DMS114 treated with DMSO at 0.1 percent for 48 hours (cell line): ENCODE measurements around the gene KCNH1.

Experiments used
- DNase-seq: peaks from one replicate; lab custom pipeline; 2025; ENCODE audit not compliant: unreplicated experiment; lab: John Stamatoyannopoulos, UW

The KCNH1 gene

DNA sequence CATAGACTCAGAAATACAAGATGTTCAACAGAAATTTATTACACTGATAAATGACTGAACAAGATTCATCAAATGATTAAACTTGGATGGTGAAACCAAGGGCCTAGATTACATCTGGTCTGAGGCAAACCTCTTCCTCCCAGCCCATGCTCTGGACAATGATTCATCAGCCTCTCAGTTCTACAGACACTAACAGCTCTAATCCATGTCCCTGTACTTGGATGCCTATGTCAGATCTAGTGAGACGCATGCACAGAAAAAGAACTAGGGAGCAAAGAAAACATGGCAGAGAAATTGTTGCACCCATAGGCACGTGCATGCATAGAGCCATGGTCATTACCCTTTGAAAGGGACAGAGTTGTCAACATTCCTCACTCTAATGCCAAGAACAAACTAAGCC is 250.1 kb downstream of the KCNH1 start:
- no peak for DNase-seq

GRCh38 chr1:210882414-210883221 is 251.3 kb downstream of the KCNH1 start:
- no peak for DNase-seq

GRCh38 chr1:210878564-210878963 is 255.4 kb downstream of the KCNH1 start:
- no peak for DNase-seq

GRCh38 chr1:210876275-210876674 is 257.7 kb downstream of the KCNH1 start:
- no peak for DNase-seq

GRCh38 chr1:210866532-210866931 is 267.4 kb downstream of the KCNH1 start:
- DNase-seq: no peak

GRCh38 chr1:210857705-210858104 is 276.2 kb downstream of the KCNH1 start:
- no peak for DNase-seq

DNA sequence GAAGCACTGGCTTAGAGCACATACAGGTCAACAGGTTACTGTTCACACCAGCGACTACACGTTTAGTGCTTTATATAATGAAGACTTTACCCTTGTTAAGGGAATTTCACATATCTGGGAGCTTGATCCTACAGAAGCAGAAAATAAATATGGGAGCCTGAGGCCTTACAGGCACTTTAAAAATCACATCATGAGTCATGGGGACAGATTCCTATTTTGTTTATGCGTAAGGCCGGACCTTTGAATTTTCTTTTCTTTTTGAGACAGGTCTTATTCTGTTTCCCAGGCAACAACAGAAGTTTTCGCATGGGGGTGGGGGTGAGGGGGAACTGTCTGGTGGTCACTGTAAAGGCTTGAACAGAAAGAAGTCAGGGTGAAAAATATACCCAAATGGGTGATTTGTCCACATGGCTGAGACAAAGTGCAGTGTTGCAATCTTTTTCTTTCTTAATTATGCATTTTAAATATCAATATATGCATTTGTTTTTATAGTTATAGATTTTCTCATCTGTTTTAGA is 276.7 kb downstream of the KCNH1 start:
- no peak for DNase-seq

GRCh38 chr1:210855440-210855839 is 278.5 kb downstream of the KCNH1 start:
- DNase-seq: no peak

- DNase-seq: no peak
Observed at GRCh38 chr1:210853276-210853675, 280.7 kb downstream of the KCNH1 start.

- DNase-seq: no peak
Observed at GRCh38 chr1:210850556-210850955, 283.4 kb downstream of the KCNH1 start.

GRCh38 chr1:210848474-210848873 is 285.5 kb downstream of the KCNH1 start:
- DNase-seq: no peak

- DNase-seq: no peak
Observed at GRCh38 chr1:210841926-210842625, 291.9 kb downstream of the KCNH1 start.

DNA sequence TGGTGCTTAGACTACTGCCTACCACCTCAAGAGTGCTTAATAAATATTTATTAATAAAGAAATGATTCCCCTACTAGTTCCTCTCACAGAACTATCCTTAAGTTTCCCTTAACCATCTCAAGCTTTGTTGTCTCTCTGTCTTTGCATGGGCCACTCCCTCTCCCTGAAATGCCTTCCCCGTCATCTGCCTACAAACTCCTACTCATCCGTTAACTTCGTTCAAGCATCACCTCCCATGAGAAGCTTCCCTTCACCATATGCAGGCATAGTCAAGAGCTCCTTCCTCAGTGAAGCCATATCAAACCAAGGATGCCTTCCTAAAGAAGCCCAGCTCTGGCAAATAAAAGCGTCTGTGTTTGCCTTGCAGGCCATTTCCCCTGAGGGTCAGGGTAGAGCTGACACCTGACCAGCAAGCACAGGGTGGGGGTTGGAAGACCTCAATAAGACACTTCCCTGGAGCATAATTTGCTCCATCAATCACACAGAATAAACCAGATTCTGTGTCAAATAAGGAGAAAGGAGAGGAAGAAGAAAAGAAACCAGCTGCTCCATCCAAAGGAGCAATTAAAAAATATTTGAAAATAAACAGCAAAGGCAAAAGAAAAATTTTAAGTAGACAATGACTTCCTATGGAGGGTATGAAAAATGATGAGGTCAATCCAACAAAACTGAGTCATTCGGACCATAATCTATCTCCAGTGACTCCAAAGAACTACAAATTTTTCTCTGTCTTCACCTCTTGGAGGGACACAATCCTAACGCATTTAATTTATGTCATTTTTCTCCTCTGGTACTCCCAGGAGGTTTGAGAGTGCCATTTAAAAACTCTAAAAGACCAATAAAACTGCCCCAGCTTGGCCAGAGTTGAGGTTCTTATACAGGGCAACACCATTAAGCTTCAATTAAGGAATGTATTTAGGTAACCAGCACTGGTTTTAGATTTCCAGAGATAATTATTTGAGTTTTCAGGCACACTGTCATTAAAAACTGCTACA is 303.6 kb downstream of the KCNH1 start:
- no peak for DNase-seq

- no peak for DNase-seq
Observed at GRCh38 chr1:210828996-210829596, 304.9 kb downstream of the KCNH1 start.

- no peak for DNase-seq
Observed at GRCh38 chr1:210827481-210827880, 306.5 kb downstream of the KCNH1 start.

DNA sequence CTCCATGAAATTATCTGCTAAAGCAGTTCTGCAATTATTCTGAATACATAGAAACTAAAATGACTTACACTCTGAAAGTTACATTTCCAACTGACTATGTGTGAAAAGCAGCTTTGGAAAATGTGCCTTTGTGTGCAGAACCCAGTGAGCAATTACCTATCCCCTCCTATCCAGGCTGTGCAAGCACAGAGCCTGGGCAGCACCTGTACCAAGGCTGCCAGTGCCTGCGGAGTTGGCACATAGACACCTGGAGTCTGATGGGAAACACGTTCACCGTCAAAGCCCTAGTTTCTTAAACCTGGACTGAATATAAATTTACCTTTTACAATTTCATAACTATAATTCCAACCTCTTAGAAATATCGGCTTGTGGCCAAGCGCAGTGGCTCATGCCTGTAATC is 307.3 kb downstream of the KCNH1 start:
- no peak for DNase-seq

DNA sequence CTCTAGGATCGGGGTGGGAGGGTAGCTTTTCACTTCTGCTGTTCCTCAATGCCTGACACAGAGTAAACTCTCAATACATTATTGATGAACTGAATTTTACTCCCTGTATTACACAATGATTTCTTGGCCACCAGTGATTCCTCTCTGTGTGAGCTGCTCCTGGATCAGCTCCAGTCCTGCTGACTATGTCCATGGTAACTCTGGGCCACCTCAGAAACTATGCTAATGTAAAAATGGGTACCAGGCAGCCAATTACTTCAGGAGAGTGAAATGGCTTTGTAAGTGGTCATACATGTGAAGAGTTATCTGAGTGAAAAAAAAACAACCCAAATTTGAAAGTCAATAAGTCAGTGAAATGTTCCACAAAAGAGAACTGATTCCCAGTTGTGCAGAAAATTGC is 311.0 kb downstream of the KCNH1 start:
- no peak for DNase-seq

- DNase-seq: no peak
Observed at GRCh38 chr1:210822241-210822640, 311.7 kb downstream of the KCNH1 start.

GRCh38 chr1:210821615-210822014 is 312.3 kb downstream of the KCNH1 start:
- no peak for DNase-seq

GRCh38 chr1:210819266-210819665 is 314.7 kb downstream of the KCNH1 start:
- no peak for DNase-seq
